ENCODE data around the gene LIMS1.
A peak's percentile ranks its signal among the peaks of the same experiment; 100 is the strongest.
"Not testable (repeated sequence)": the region's sequence is repeated elsewhere in the genome, so short reads cannot be mapped to it uniquely, and the experiment has no call there.

Gene LIMS1

DNA sequence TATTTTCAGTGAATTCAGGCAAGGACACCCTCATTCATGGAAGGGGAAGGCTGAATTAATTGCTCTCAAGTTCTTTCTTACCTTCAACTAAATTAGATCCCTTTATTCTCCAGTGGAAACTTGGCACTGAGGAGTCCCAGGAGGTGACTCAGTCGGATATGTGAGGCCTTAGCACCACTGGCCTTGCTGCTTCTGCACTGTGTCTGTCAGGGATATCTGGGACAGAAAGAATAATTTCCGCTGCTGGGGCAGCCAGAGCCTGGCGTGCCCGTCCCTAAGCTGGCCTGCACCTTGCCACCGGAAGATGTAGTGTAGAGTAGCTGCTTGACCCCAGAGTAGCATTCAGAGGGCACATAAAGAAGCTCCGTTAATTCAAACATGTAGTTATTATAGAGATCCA is 53.4 kb downstream of the LIMS1 start:
- DNase-seq (ENCODE audit: low read depth in 2 of 2): no peak

- no peak for DNase-seq (ENCODE audit: low read depth in 2 of 2)
Measured at GRCh38 chr2:108588070-108588668, 53.9 kb downstream of the LIMS1 start.

DNA sequence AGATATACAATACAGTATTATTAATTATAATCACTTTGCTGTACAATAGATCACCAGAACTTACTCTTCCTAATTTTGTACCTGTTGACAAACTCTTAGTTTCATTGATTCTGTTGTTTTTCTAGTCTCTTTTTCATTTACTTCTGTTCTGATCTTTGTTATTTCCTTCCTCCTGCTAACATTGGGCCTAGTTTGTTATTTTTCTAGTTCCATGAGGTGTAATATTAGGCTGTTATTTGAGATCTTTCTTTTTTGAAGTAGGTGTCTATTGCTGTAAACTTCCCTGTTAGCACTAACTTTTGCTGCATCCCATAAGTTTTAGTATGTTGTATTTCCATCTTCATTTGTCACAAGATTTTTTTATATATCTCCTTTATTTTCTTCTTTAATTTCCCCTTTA is 55.1 kb downstream of the LIMS1 start:
- no peak for DNase-seq (ENCODE audit: low read depth in 2 of 2)

GRCh38 chr2:108589781-108590180 is 55.5 kb downstream of the LIMS1 start:
- DNase-seq (ENCODE audit: low read depth in 2 of 2): no peak

- no peak for DNase-seq (ENCODE audit: low read depth in 2 of 2)
Measured at GRCh38 chr2:108591163-108591562, 56.9 kb downstream of the LIMS1 start.

- DNase-seq (ENCODE audit: low read depth in 2 of 2): no peak
Measured at GRCh38 chr2:108593547-108594098, 59.4 kb downstream of the LIMS1 start.

DNA sequence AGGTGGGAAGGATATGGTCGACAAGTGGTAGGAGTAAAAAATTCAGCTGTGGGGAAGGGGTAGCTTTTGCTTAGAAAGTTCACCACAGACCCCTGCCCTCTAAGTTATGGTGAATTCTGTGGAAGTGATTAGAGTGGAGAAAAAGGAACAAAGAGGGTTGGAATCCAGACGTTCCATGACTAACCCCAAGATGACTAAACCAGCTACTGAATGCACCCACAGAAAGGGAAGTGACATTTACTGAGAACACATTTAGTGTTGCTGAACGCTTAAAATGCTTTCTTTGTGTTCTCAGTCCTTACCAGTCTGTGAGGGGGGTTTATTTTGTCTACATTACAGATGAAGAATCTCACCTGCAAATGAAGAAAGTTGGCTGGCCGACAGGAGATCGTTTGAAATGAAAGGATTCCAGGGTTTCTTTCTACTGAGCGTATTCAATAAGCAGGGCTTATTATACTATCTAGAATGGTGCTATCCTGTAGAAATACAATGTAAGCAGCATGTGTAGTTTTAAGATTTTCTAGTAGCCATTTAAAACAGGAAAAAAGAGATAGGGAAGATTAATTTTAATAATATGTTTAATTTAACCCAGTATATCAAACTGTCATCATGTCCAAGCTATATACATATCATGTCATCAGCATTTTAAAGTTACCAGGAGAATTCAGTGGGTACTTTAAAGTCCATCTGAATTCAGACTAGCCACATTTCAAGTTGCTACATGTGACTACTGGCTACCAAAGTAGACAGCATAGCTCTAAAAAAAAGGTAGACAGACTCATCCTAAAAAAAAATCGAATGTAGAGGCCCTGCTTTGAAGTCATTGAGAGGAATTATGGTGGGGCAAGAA is 60.1 kb downstream of the LIMS1 start:
- no peak for DNase-seq (ENCODE audit: low read depth in 2 of 2)

DNA sequence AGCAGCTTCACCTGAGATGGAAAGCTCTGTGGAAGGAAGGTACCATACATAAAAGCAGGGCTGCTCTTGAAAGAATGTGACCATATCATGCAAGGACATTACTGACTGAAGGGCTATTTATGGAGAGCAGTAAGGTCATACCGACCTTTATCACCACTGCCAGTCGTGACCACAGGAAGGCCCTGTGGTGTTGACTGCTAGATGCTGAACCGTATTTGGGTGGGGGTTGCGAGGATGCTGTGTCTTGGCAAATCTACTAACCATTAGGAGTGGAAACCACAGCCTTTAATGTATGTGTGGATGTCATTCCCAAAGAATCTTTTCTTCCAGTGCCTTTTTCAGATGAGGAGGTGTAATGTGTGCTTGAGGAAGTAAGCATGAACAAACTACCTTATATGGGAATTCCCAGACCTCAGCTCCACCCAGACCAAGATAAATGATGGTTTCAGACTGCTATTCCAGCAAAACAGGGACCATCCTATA is 60.8 kb downstream of the LIMS1 start:
- DNase-seq (ENCODE audit: low read depth in 2 of 2): no peak

- DNase-seq (ENCODE audit: low read depth in 2 of 2): not testable (repeated sequence)
Measured at GRCh38 chr2:108595771-108596170, 61.5 kb downstream of the LIMS1 start.

DNA sequence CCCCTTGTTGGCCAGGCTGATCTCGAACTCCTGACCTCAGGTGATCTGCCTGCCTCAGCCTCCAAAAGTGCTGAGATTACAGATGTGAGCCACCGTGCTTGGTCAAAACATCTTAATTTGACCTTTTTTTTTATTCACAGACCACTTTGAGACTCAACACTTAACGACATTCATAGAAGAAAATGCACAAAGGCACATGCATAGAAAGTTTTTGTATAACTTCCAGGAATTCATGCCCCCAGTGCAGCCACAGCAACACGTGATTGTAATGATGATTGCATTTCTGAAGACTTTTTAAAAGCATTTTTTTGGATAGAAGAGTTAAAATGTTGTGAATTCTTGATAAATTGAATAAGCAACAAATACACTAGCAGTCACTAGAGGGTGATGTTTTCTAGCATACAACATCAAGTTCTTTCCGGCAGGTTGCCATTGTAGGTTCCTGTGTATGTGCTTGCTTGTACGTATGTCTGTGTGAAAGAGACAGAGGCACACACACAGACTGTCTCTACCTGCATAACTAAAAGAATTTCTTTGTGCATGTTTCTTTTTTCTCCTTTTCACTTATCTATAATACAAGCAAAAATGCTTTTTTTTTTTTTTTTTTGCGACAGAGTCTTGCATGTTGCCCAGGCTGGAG is 63.0 kb downstream of the LIMS1 start:
- peak in 1 of 2 donors; percentile 10 for DNase-seq (ENCODE audit: low read depth in 2 of 2)

DNA sequence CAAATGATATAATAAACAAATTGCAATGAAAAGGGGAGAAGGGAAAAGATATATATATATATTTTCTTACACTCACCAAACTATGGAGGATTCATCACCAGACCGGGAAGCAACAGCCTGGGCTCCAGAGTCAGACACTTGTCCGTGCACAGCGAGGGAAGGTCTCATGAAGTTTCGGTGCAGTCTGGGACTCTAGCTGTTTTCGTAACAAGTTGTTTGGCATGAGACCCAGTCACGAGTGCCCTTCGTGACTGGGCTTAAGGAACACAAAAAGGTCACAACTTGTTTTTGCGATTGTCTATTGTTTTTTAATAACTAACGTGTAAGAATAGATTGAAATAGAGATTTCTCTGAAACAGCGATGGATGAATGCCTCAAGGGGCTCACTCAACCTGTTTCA is 66.9 kb downstream of the LIMS1 start:
- not testable (repeated sequence) for DNase-seq (ENCODE audit: low read depth in 2 of 2)

GRCh38 chr2:108602422-108602821 is 68.2 kb downstream of the LIMS1 start:
- DNase-seq (ENCODE audit: low read depth in 2 of 2): no peak

GRCh38 chr2:108604196-108604595 is 69.9 kb downstream of the LIMS1 start:
- no peak for DNase-seq (ENCODE audit: low read depth in 2 of 2)

DNA sequence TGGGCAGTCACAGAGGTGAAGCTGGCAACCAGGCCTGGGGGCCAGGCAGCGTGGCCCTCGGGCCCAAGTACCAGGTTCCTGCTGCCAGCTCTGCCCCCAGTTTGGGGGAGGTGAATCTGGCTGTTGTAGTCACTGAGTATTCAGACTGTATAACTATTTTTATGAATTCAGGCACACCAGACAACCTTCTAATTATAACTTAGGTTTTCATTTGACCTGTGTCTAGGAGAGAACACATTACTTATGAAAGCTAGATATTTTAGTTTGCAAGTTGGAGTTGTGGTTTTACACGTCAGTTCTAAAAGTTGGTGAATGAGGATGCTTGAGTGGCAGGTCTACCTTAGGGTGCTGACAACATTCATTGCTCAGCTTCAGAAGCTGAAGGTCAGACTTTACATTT is 71.7 kb downstream of the LIMS1 start:
- DNase-seq (ENCODE audit: low read depth in 2 of 2): no peak

GRCh38 chr2:108607706-108608301 is 73.5 kb downstream of the LIMS1 start:
- peak in 1 of 2 donors; percentile 14 for DNase-seq (ENCODE audit: low read depth in 2 of 2)

DNA sequence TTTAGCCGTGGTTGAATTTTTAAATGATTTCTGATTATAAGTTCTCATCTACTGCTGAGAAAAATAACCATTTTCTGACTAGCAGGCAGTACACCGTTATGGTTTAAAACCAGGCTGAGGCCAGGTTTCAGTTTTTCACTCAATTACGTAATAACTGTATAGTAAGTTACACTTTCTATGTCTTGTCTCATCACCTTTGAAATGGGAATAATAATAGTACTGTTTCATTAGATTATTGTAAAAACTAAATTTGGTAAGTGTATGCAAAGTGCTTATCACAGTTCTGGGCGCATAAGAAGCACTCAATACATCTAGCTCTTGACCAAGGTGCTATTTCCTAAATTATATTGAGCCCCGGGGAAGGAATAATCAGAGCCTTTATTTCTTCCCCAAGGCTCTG is 76.8 kb downstream of the LIMS1 start:
- DNase-seq (ENCODE audit: low read depth in 2 of 2): no peak

DNA sequence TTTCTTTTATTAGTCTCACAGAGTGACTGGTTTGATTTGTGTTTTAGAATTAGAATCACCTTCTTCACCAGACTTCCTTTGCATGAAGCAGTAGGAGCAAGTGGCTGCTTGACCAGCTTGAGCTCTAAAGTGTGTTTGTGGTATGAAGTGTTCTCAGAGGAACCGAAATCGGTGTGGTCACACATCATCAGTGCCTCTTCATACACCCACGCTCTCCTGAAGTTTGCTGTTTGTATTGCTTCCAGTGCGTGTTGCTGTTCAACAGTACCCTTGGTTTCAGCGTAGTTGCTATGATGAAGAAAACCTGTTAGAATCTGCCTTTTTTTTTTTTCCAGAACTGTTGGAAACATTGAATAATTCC is 77.9 kb downstream of the LIMS1 start:
- no peak for DNase-seq (ENCODE audit: low read depth in 2 of 2)

DNA sequence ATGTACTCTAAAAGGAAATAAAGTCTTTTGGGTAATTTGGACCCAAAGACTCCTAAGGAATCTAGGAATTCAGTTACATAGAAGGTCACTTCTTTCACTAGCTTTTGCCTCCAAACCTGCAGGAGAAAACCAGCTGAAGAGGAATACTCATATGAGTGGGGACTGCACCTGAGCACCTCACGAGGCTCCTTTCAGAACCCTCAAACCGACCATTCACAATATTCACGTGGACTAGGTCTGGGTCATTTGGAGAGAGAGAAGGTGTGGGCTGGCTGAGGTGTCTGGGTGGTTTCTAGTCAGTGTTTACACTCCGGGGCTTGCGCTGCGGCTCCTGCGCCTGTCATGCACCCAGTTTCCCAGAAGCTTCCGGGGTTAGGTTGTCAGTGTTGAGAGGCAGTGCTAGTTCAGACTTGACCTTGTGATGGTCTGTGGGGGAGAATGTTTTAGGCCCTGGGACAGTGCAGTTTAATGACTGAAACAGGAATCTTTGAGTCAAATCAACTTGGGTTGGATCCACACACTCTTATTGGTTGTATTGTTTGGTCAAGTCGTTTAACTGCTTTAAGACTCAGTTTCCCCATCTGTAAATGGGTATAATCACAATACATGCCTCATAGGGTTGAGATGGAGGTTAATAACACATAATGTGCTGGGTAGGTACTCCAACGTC is 78.4 kb downstream of the LIMS1 start:
- peak in 1 of 2 donors; percentile 7 for DNase-seq (ENCODE audit: low read depth in 2 of 2)

DNA sequence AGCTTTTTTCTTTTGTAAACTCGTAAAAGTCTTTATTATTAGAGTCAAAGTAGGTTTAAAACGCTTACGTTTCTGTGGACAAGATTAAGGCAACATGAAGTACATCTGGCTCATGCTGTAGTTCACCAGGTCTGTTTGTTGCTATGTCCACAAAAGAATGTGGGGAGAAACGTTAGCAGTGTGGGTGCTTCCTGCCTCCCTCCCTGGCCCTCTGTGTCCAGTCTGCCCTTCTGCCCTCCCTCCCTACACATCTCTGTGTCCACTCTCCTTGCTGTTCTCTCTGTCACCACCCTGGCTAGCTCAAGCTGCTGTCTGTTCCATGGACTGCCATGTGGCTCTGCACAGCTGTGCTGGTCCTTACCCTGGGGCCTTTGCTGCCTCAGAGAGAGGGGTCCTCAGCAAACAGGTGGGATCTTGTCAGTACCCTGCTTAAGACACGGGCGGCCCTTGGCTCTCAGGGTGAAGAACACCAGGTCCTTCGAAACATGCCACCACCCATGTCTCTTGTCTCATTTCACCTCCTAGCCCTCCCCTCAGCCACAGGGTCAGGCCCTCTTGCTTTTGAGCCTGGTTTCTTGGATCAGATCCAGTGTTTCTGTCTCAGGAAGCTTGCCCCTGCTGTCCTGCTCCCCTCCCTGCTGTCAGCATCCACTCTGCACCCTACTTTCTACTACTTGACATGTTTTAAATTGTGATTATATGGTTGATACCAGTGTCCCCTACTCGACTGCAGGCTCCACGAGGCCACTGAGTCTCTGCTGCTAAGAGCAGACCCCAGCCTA is 79.2 kb downstream of the LIMS1 start:
- DNase-seq (ENCODE audit: low read depth in 2 of 2): no peak

- no peak for DNase-seq (ENCODE audit: low read depth in 2 of 2)
Measured at GRCh38 chr2:108614043-108614545, 79.8 kb downstream of the LIMS1 start.

DNA sequence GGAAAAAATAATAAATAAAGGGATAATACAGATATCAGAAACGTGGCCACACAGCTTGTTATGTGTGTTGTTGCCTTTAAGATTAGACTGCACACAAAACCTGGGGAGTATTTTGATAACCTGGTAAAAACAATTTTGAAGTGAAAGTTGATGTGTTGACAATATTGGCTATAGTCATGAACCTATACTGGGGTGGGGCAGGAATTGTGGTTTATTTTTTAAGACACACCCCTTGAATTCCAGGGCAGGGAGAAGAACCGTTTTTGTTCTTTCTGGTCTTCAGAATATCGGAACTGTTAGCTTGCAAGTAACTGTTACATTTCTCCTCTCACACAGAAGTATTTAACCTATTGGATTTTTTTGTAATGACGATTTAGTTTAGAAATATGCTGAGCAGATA is 80.4 kb downstream of the LIMS1 start:
- DNase-seq (ENCODE audit: low read depth in 2 of 2): no peak

Measured in stimulated activated CD4-positive, alpha-beta T cell treated with anti-CD3 and anti-CD28 coated beads, Interleukin-1b, Interleukin-23, amount 100 ng/mL, for 1 hour (primary cell).